ENCODE results near the gene ZNF423.

GRCh38 chr16:49643429-49644144 is 212.3 kb downstream of the ZNF423 start:
- no peak for TF ChIP-seq EP300 (IDR thresholded peaks at IDR 0.05; ENCODE audit: low read depth in 2 of 2, low read length in 2 of 2)
- no peak for TF ChIP-seq EP300 (CRISPR knock-in tag; IDR thresholded peaks at IDR 0.05; ENCODE audit: borderline replicate concordance)
- TF ChIP-seq BRCA1 (CRISPR knock-in tag; IDR thresholded peaks at IDR 0.05): no peak
- TF ChIP-seq EZH2 (conservative IDR thresholded peaks at IDR 0.05; ENCODE audit: low read depth, low read length): no peak
- no peak for TF ChIP-seq ZNF124 (CRISPR knock-in tag; IDR thresholded peaks at IDR 0.05)

Data from HepG2 (cell line).